KMS-11 (cell line): ENCODE data around the gene NKX3-2.

Source experiments
- H2AFZ ChIP-seq: fragments of 200-600 bp; sonication (generic); 2 replicates; pipeline ENCODE4 v1.6.1; 2016; ENCODE audit warnings: antibody characterized with exemption, mixed run types, low read depth
- H3K27ac ChIP-seq: fragments of 200-600 bp; sonication (generic); 2 replicates; pipeline ENCODE4 v1.6.1; 2016; ENCODE audit warnings: mild to moderate bottlenecking, mixed run types
- H3K27me3 ChIP-seq: fragments of 200-600 bp; sonication (generic); 2 replicates; pipeline ENCODE4 v1.6.1; 2017; ENCODE audit warnings: mild to moderate bottlenecking, low read depth, mixed run types, moderate library complexity; ENCODE audit not compliant: insufficient read depth
- H3K36me3 ChIP-seq: fragments of 200-600 bp; sonication (generic); 2 replicates; pipeline ENCODE4 v1.6.1; 2017; ENCODE audit warnings: mild to moderate bottlenecking, mixed run types; ENCODE audit not compliant: insufficient read depth
- H3K4me1 ChIP-seq: fragments of 200-600 bp; sonication (generic); 2 replicates; pipeline ENCODE4 v1.6.1; 2016; ENCODE audit warnings: mild to moderate bottlenecking, low read depth, mixed run types; ENCODE audit not compliant: poor library complexity, severe bottlenecking
- H3K4me2 ChIP-seq: fragments of 200-600 bp; sonication (generic); 2 replicates; pipeline ENCODE4 v1.7.0; 2016; ENCODE audit warnings: mild to moderate bottlenecking, mixed run types
- H3K4me3 ChIP-seq: fragments of 200-600 bp; sonication (generic); IDR thresholded peaks from 2 replicates; pipeline ENCODE4 v1.6.1; 2017; ENCODE audit warnings: low read depth, low read length, mixed read lengths; ENCODE audit not compliant: insufficient read depth
- H3K79me2 ChIP-seq: fragments of 200-600 bp; sonication (generic); 2 replicates; pipeline ENCODE4 v1.6.1; 2016; ENCODE audit warnings: low read depth, mixed run types; ENCODE audit not compliant: insufficient read depth
- H3K9ac ChIP-seq: fragments of 200-600 bp; sonication (generic); 2 replicates; pipeline ENCODE4 v1.6.1; 2016; ENCODE audit warnings: mild to moderate bottlenecking, mixed run types
- H4K20me1 ChIP-seq: fragments of 200-600 bp; sonication (generic); 2 replicates; pipeline ENCODE4 v1.6.1; 2016; ENCODE audit warnings: mild to moderate bottlenecking, mixed run types; ENCODE audit not compliant: insufficient read depth
- TF ChIP-seq, protein P1 (sequence below): fragments of 200-600 bp; sonication (generic); conservative IDR thresholded peaks from 2 replicates; pipeline ENCODE4 v1.6.1; 2017; ENCODE audit warnings: low read depth, mild to moderate bottlenecking, antibody characterized with exemption, low read length, moderate library complexity, mixed read lengths

Gene NKX3-2

DNA sequence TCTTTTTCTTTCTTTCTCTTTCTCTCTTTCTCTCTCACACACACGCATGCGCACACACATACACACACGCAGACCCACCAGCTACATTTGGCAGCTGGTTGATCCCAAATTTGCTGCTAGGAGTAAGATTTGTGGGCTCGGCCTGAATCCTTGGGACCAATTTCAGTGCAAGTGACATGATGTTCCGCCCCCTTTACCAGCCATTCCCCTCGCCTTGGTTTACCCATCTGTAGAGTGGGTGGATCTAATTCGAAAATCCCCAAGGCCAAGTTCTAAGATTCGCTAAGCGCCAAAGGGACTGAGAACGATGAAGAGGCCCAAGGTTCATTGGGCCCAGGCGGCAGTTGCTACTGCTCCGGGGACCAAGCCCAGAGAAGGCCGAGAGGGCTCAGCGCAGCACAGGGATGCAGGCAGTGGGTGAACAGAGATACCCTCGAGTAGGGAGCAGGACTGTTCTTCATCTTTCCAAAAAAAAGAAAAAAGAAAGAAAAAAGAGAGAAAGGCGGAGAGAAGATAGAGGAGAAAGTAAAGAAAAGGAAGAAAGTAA lies 5.8 kb downstream of the NKX3-2 start:
- Histone ChIP-seq H4K20me1 (no peaks in the 10 kb centered on the region), H3K36me3 (no peaks in the 10 kb centered on the region), H3K27me3 (no peaks in the 10 kb centered on the region), H3K27ac (no peak overlapping the region), H3K4me3 (no peak overlapping the region), H3K79me2 (no peaks in the 10 kb centered on the region), H3K4me2 (no peak overlapping the region), H2AFZ (no peak overlapping the region), H3K4me1 (no peaks in the 10 kb centered on the region), H3K9ac (no peak overlapping the region)
- TF ChIP-seq, protein P1, sequence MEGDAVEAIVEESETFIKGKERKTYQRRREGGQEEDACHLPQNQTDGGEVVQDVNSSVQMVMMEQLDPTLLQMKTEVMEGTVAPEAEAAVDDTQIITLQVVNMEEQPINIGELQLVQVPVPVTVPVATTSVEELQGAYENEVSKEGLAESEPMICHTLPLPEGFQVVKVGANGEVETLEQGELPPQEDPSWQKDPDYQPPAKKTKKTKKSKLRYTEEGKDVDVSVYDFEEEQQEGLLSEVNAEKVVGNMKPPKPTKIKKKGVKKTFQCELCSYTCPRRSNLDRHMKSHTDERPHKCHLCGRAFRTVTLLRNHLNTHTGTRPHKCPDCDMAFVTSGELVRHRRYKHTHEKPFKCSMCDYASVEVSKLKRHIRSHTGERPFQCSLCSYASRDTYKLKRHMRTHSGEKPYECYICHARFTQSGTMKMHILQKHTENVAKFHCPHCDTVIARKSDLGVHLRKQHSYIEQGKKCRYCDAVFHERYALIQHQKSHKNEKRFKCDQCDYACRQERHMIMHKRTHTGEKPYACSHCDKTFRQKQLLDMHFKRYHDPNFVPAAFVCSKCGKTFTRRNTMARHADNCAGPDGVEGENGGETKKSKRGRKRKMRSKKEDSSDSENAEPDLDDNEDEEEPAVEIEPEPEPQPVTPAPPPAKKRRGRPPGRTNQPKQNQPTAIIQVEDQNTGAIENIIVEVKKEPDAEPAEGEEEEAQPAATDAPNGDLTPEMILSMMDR, result no peak

DNA sequence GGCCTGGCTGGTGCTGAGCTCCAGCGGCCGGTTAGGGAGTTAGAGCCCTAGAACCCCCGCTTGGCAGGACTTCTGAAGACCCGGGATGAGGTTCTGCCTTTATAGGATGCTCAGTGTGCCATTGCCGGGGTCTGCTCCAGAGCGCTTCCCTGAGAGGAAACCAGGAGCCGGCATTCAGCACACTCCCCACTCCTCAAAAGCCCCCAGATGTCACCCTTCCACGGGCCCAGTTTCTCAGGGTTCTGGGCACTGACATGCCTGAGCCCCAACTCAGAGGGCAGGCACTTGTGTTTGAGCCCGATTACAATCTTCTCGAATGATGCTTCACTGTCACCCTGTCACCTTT lies 6.5 kb downstream of the NKX3-2 start:
- TF ChIP-seq, protein P1, result no peak
- Histone ChIP-seq H3K79me2 (no peaks in the 10 kb centered on the region), H3K27ac (no peak overlapping the region), H2AFZ (no peak overlapping the region), H3K4me1 (no peaks in the 10 kb centered on the region), H3K36me3 (no peaks in the 10 kb centered on the region), H3K9ac (no peak overlapping the region), H3K27me3 (no peaks in the 10 kb centered on the region), H3K4me3 (no peak overlapping the region), H4K20me1 (no peaks in the 10 kb centered on the region), H3K4me2 (no peak overlapping the region)

DNA sequence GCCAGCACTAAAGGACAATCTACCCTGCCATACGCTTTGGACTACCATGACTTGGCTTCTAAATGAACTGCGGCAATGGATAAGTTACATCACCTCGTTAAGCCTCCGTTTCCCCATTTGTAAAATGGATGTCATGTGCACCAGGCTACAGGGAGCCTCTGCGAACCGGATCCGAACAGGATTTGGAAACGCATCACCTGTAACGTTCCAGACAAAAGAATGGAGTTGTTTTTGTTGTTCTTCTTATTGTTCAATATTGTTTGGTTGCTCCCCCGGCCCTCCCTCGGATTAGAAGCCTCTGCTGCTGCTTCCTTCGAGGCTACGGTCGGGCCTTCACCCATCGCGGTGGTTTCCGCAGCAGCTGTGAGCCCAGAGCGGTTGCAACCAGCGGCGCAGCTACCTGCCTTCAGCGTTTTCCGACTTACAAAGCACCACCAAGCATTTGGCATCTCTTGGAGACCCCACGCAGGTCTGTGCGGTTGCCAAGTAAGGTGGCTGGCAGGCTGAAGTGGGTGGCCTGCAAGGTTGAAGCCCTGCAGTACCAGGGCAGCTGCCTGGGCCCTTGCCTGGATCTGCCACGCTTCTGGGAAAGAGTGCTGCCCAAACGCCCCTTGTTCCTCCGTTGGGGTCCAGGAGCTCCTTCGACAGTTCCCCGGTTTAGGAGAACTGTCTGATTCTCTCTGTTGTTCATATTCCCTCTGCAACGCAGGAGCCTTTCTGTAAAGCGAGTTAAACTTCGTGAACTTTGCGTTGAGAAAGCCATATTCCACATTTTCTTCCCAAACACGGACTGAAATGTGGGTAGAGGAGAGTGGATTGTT lies 7.1 kb downstream of the NKX3-2 start:
- no peaks in the 10 kb centered on the region for H4K20me1 ChIP-seq
- H3K4me1 ChIP-seq, result no peaks in the 10 kb centered on the region
- H3K9ac ChIP-seq, result no peak overlapping the region
- no peak overlapping the region for H3K27ac ChIP-seq
- no peaks in the 10 kb centered on the region for H3K27me3 ChIP-seq
- H3K36me3 ChIP-seq, result no peaks in the 10 kb centered on the region
- H3K4me3 ChIP-seq, result no peak overlapping the region
- TF ChIP-seq, protein P1, result no peak
- H3K79me2 ChIP-seq, result no peaks in the 10 kb centered on the region
- H2AFZ ChIP-seq, result no peak overlapping the region
- H3K4me2 ChIP-seq, result no peak overlapping the region

DNA sequence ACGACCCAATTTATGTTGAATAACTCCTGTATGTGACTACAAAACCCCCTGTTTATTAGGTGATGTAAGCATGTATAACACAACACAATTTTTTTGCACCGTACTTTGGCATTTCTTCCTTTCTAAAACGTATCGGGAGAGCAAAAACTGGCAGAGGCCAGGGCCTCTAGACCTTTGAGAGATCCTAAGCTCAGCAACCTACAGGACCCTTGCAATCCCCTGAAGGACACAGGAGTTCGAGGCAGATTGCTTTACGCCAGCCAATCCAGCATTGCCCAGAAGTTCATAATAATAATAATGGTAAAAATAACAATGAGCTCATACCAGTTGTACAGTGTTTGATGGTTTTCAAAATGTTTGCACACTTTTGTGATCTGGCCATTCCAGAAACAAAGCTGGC lies 7.7 kb downstream of the NKX3-2 start:
- Histone ChIP-seq H3K4me2 (no peak overlapping the region), H3K27ac (no peak overlapping the region), H3K79me2 (no peaks in the 10 kb centered on the region), H3K27me3 (no peaks in the 10 kb centered on the region), H2AFZ (no peak overlapping the region), H3K4me3 (no peak overlapping the region), H3K9ac (no peak overlapping the region), H4K20me1 (no peaks in the 10 kb centered on the region), H3K4me1 (no peaks in the 10 kb centered on the region), H3K36me3 (no peaks in the 10 kb centered on the region)
- TF ChIP-seq, protein P1, result no peak
